HG02852 (cell line): Measurements from ENCODE around the gene C2CD5.

Experiments
- ATAC-seq: cut with Tn5 transposase; IDR thresholded peaks from one replicate; pipeline ENCODE4 v1.9.1; 2021; ENCODE audit warnings: mild to moderate bottlenecking, moderate library complexity; ENCODE audit not compliant: unreplicated experiment

The C2CD5 gene

GRCh38 chr12:22416801-22417200 lies 127.5 kb downstream of the C2CD5 start:
- no peak for ATAC-seq

DNA sequence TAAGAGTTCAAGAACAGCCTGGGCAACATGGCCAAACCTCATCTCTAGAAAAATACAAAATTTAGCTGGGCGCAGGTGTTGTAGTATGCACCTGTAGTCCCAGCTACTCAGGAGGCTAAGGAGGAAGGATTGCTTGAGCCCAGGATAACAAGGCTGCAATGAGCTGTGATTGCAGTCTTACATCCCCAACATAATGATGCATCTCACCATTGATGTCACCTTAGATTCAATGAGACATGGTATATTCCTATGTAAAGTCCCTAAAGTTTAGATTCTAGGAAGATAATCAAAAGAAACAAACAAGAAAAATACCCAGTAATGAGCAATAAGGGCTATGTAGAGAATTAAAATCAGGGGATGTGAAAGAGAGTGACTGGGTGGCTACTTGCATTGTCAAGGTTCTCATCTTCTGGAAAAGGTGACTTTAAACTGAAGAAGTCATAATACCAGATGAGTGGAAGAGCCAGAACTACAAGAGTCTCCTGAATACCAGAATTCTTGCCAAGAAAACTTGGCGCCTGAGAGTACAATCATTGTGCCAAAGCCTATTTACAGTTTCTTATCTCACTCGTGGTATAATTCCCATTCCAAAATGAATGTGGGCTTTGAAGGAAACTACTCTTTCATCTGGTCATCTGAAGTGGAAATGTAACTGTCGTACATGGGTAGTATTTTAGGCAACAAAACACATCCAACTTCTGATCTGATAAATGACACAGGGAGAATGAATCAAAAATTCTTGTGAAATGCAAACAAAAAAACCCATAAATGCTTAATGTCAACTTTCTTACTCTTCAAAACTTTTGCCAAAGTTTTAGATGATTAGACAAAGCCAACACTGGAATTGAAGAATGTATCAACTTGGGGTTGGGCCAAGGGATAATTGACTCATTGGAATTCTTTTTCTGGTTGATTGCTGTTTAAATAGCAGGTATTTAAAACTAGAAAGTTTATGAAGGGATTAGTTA lies 128.7 kb downstream of the C2CD5 start:
- no peak for ATAC-seq

GRCh38 chr12:22414742-22415141 lies 129.6 kb downstream of the C2CD5 start:
- ATAC-seq = no peak

GRCh38 chr12:22413592-22413991 lies 130.8 kb downstream of the C2CD5 start:
- ATAC-seq = no peak

DNA sequence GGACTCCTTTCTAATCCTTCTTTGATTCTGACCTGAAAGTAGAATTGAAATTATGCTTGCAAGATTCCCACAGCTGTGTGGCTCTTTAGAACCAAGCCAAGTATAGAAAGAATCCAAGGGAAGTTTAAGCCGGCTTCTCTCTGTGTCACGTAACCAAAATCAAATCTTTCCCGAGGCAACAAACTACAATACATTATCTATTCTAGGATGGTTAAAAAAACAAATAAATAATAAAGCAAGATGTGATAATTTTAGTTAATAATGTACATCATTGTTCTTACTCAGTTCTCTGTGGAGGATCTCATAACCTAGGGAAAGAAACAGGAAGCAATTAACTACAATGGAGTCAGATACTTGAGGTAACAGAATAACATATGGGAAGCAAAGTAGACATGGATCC lies 131.8 kb downstream of the C2CD5 start:
- no peak for ATAC-seq

DNA sequence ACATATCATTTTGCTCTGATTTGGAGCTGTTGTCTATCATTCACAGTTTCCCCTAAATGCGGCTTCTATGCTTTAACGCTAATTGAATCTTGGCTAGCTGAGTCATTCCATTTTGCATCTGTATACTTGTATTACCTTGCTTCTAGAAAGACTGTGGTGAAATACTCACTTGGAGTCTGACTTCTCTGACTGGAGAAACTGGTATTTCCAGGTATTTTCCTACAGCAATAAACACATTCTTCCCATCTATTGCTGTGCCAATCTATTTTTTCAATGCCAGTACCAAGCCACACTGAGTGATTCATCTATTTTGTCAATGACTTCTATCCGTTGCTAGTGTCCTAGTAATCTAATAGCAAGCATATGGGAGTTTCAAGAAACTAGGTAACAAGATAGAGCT lies 133.9 kb downstream of the C2CD5 start:
- no peak for ATAC-seq

GRCh38 chr12:22409377-22410164 lies 134.8 kb downstream of the C2CD5 start:
- peak; percentile 98 for ATAC-seq

- no peak for ATAC-seq
Observed at GRCh38 chr12:22408610-22409376, 135.5 kb downstream of the C2CD5 start.

DNA sequence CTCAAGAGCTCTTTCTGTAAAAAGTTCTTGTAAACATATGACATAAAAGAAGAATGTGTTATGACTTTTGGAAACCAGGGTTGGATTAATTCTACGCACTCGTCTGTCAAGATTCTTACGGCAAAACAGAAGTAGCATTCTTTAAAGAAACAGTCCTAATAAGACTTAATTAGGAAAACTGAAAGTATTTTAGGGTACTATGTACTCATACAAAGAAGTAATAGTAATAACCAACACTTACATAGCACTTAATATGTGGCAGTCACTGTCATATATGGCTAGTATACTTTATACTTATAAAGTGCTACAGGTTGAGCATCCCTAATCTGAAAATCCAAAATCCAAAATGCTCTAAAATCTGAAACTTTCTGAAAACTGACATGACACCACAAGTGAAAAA lies 136.9 kb downstream of the C2CD5 start:
- no peak for ATAC-seq

GRCh38 chr12:22406627-22407026 lies 137.7 kb downstream of the C2CD5 start:
- no peak for ATAC-seq

- no peak for ATAC-seq
Observed at GRCh38 chr12:22399464-22400180, 144.7 kb downstream of the C2CD5 start.
